H9 (cell line): ENCODE results near the gene SIGLEC7. TPM values are rescaled to one million over a fixed set of nuclear protein-coding genes. Genes with fewer than 3 reads are reported as not detected.
A peak's percentile ranks its signal among the peaks of the same experiment; 100 is the strongest.

Source experiments
- DNase-seq: peaks from one replicate; pipeline ENCODE4 v3.0.0-alpha.2; 2017
- H2AFZ ChIP-seq: one replicate; pipeline ENCODE4 v1.6.1; 2013; ENCODE audit warnings: mild to moderate bottlenecking, low read length, control low read depth, moderate library complexity
- H2AK5ac ChIP-seq: 2 replicates; pipeline ENCODE4 v1.6.1; 2013; ENCODE audit warnings: low read length, control low read depth, mixed read lengths; ENCODE audit not compliant: insufficient read length
- H2BK120ac ChIP-seq: one replicate; pipeline ENCODE4 v1.6.1; 2013; ENCODE audit warnings: low read depth, mild to moderate bottlenecking, low read length, control low read depth, inconsistent platforms; ENCODE audit not compliant: poor library complexity, severe bottlenecking
- H2BK12ac ChIP-seq: 2 replicates; pipeline ENCODE4 v1.6.1; 2013; ENCODE audit warnings: low read length, control low read depth, mixed read lengths, low read depth; ENCODE audit not compliant: insufficient read length
- H2BK15ac ChIP-seq: 2 replicates; pipeline ENCODE4 v1.6.1; 2013; ENCODE audit warnings: low read depth, low read length, control low read depth
- H2BK20ac ChIP-seq: one replicate; pipeline ENCODE4 v1.6.1; 2013; ENCODE audit warnings: low read depth, mild to moderate bottlenecking, low read length, control low read depth, inconsistent platforms; ENCODE audit not compliant: poor library complexity, severe bottlenecking
- H2BK5ac ChIP-seq: 2 replicates; pipeline ENCODE4 v1.6.1; 2013; ENCODE audit warnings: low read length, control low read depth, mixed read lengths; ENCODE audit not compliant: insufficient read length
- H3K14ac ChIP-seq: 2 replicates; pipeline ENCODE4 v1.6.1; 2013; ENCODE audit warnings: low read length, control low read depth; ENCODE audit not compliant: insufficient read depth
- H3K18ac ChIP-seq: 2 replicates; pipeline ENCODE4 v1.6.1; 2013; ENCODE audit warnings: low read depth, mild to moderate bottlenecking, mixed read lengths, low read length, control low read depth; ENCODE audit not compliant: insufficient read length
- H3K23ac ChIP-seq: 2 replicates; pipeline ENCODE4 v1.6.1; 2013; ENCODE audit warnings: low read length, control low read depth, mixed read lengths, low read depth; ENCODE audit not compliant: insufficient read length
- H3K23me2 ChIP-seq: 2 replicates; pipeline ENCODE4 v1.6.1; 2013; ENCODE audit warnings: low read depth, mild to moderate bottlenecking, mixed read lengths, low read length, control low read depth; ENCODE audit not compliant: insufficient read length, poor library complexity, severe bottlenecking
- H3K27ac ChIP-seq: 2 replicates; pipeline ENCODE4 v1.5.1; 2013; ENCODE audit warnings: low read length, control low read depth, mixed read lengths, low read depth; ENCODE audit not compliant: insufficient read length
- H3K27me3 ChIP-seq: 2 replicates; pipeline ENCODE4 v1.6.1; 2013; ENCODE audit warnings: low read length, control low read depth, inconsistent platforms; ENCODE audit not compliant: insufficient read depth
- H3K4ac ChIP-seq: 2 replicates; pipeline ENCODE4 v1.6.1; 2013; ENCODE audit warnings: low read depth, mild to moderate bottlenecking, control low read depth, inconsistent platforms, low read length, moderate library complexity
- H3K4me1 ChIP-seq: 2 replicates; pipeline ENCODE4 v1.6.1; 2013; ENCODE audit warnings: low read length, control low read depth, inconsistent platforms; ENCODE audit not compliant: insufficient read depth
- H3K4me2 ChIP-seq: 2 replicates; pipeline ENCODE4 v1.6.1; 2013; ENCODE audit warnings: low read length, control low read depth, mixed read lengths; ENCODE audit not compliant: insufficient read length, insufficient read depth
- H3K56ac ChIP-seq: 2 replicates; pipeline ENCODE4 v1.6.1; 2013; ENCODE audit warnings: low read depth, mild to moderate bottlenecking, mixed read lengths, low read length, control low read depth; ENCODE audit not compliant: insufficient read length
- H3K79me1 ChIP-seq: 2 replicates; pipeline ENCODE4 v1.6.1; 2013; ENCODE audit warnings: low read depth, mild to moderate bottlenecking, moderate library complexity, low read length, control low read depth, inconsistent platforms; ENCODE audit not compliant: insufficient read depth, poor library complexity, severe bottlenecking
- H3K79me2 ChIP-seq: 2 replicates; pipeline ENCODE4 v1.6.1; 2013; ENCODE audit warnings: low read length, control low read depth, inconsistent platforms; ENCODE audit not compliant: insufficient read depth
- H3K9ac ChIP-seq: 2 replicates; pipeline ENCODE4 v1.6.1; 2013; ENCODE audit warnings: low read length, control low read depth, mixed read lengths; ENCODE audit not compliant: insufficient read length; ENCODE audit errors: extremely low read depth
- H3K9me3 ChIP-seq: one replicate; pipeline ENCODE4 v1.6.1; 2013; ENCODE audit warnings: low read depth, low read length, inconsistent platforms; ENCODE audit not compliant: control insufficient read depth
- H3T11ph ChIP-seq: one replicate; pipeline ENCODE4 v1.6.1; 2013; ENCODE audit warnings: mild to moderate bottlenecking, low read length, control low read depth, inconsistent platforms
- H4K20me1 ChIP-seq: one replicate; pipeline ENCODE4 v1.6.1; 2013; ENCODE audit not compliant: control insufficient read depth, insufficient read length, insufficient read depth
- H4K5ac ChIP-seq: 2 replicates; pipeline ENCODE4 v1.6.1; 2013; ENCODE audit warnings: low read depth, mild to moderate bottlenecking, mixed read lengths, low read length, control low read depth; ENCODE audit not compliant: insufficient read length
- H4K8ac ChIP-seq: replicated peaks from 2 replicates; pipeline ENCODE4 v1.6.1; 2013; ENCODE audit warnings: low read length, control low read depth, mixed read lengths, low read depth; ENCODE audit not compliant: insufficient read length
- H4K91ac ChIP-seq: 2 replicates; pipeline ENCODE4 v1.6.1; 2013; ENCODE audit warnings: low read depth, mild to moderate bottlenecking, moderate library complexity, mixed read lengths, low read length, control low read depth; ENCODE audit not compliant: insufficient read length
- H3K27ac Mint-ChIP-seq, 3 experiments: 2 replicates in 2 of 3; 3 replicates in 1 of 3; pipeline ENCODE4 v1.8.0; 2020 to 2021; ENCODE audit warnings: mixed read lengths in 3 of 3, mild to moderate bottlenecking in 1 of 3, moderate library complexity in 1 of 3
- H3K27me3 Mint-ChIP-seq: 2 replicates; pipeline ENCODE4 v1.8.0; 2021; ENCODE audit warnings: low read depth, mild to moderate bottlenecking, moderate library complexity, mixed read lengths
- H3K36me3 Mint-ChIP-seq, 3 experiments: 2 replicates in 2 of 3; 3 replicates in 1 of 3; pipeline ENCODE4 v1.8.0; 2020 to 2021; ENCODE audit warnings: low read depth in 3 of 3, mixed read lengths in 3 of 3; ENCODE audit not compliant: insufficient read depth in 1 of 3
- H3K4me1 Mint-ChIP-seq, 2 experiments: 2 replicates each; pipeline ENCODE4 v1.8.0; 2020; ENCODE audit warnings: mixed read lengths in 2 of 2
- H3K4me3 Mint-ChIP-seq, 2 experiments: 2 replicates in 1 of 2; 3 replicates in 1 of 2; pipeline ENCODE4 v1.8.0; 2020 to 2021; ENCODE audit warnings: mild to moderate bottlenecking in 2 of 2, mixed read lengths in 2 of 2, moderate library complexity in 1 of 2
- H3K9me3 Mint-ChIP-seq, 2 experiments: 2 replicates in 1 of 2; 3 replicates in 1 of 2; pipeline ENCODE4 v1.8.0; 2020; ENCODE audit warnings: mild to moderate bottlenecking in 2 of 2, mixed read lengths in 2 of 2, moderate library complexity in 1 of 2
- CTCF ChIP-seq: fragments of 200-600 bp; sonication (generic); conservative IDR thresholded peaks from 3 replicates; pipeline ENCODE4 v1.8.0; 2021; ENCODE audit warnings: antibody characterized with exemption, mild to moderate bottlenecking
- WGBS: extraction: QIAGEN DNeasy Blood & Tissue Kit; methylation state at CpG from one replicate; pipeline ENCODE4 v1.1.7; 2013; ENCODE audit warnings: missing lambda C conversion rate, low lambda C conversion rate, mixed read lengths; ENCODE audit not compliant: insufficient read length; ENCODE audit errors: extremely low coverage; 5-methylcytosine and 5-hydroxymethylcytosine counted together
- total RNA-seq: library from RNA; stranded (reverse); gene quantifications from 2 replicates; pipeline ENCODE4 v1.2.1, GENCODE V29; 2021

Gene SIGLEC7
- total RNA-seq, 1 experiment from 2014 or later = not detected

DNA sequence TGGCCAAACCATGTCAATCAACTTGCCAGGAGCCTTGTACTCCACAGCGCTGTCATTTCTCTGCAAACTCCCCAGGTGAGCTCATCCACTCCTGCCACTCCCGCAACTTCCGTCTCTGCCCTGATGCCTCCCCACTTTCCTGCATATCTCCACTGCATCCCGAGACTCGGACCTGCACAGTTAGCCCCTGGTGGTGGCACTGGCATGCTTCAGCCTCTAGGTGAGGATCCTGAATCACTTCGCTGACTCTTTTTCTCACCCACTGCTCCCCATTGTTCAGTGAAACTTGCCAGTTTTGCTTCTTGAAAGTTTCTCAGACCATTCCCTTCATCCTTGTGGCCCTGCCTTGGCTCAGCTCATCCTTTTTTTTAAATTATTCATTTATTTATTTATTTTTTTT lies 30.5 kb upstream of the SIGLEC7 start:
- Histone ChIP-seq H3K14ac (no peak overlapping the region), H3K27ac (no peak overlapping the region)
- WGBS = no CpG with 5 or more reads among the region's 6 CpGs

More for the DNA sequence above, 30.5 kb upstream of the SIGLEC7 start:
- Mint-ChIP-seq H3K27ac (no peak overlapping the region), H3K27me3 (peaks cover 29% of the 10 kb centered on the region), H3K4me1 (peaks cover 8 to 9% of the 10 kb centered on the region in 2 experiments), H3K9me3 (no peaks in the 10 kb centered on the region; a peak in 1 of 5 replicates), H3K4me3 (no peak overlapping the region), H3K36me3 (no peaks in the 10 kb centered on the region)
- no peaks in the 10 kb centered on the region for H4K20me1 ChIP-seq
- no peak overlapping the region for H3K23ac ChIP-seq
- H2AFZ ChIP-seq = no peak overlapping the region
- no peak overlapping the region for H2BK120ac ChIP-seq
- H3K27me3 ChIP-seq = no peaks in the 10 kb centered on the region
- H3K23me2 ChIP-seq = peaks cover 6% of the 10 kb centered on the region
- H3K4ac ChIP-seq = no peak overlapping the region
- no peak overlapping the region for H2BK12ac ChIP-seq
- H4K8ac ChIP-seq = no peak overlapping the region
- no peaks in the 10 kb centered on the region for H3K9me3 ChIP-seq
- H4K5ac ChIP-seq = no peak overlapping the region
- no peak overlapping the region for H2BK15ac ChIP-seq
- no peak overlapping the region for H3K18ac ChIP-seq
- TF ChIP-seq CTCF = peak; percentile 60
- H3K79me1 ChIP-seq = no peaks in the 10 kb centered on the region
- no peak overlapping the region for H4K91ac ChIP-seq
- H3K4me1 ChIP-seq = peaks cover 3% of the 10 kb centered on the region; the same call in 1 of the 2 replicates
- no peak overlapping the region for H3K56ac ChIP-seq
- no peak overlapping the region for H2AK5ac ChIP-seq
- H3K9ac ChIP-seq = no peak overlapping the region
- no peak overlapping the region for H2BK5ac ChIP-seq
- H3T11ph ChIP-seq = no peak overlapping the region
- H2BK20ac ChIP-seq = no peak overlapping the region
- H3K79me2 ChIP-seq = no peaks in the 10 kb centered on the region
- peak; percentile 53 for DNase-seq
- H3K4me2 ChIP-seq = no peak overlapping the region
